AG09309 (cell line): ENCODE measurements around the gene UBXN6.

Source experiments
- DNase-seq: peaks from one replicate; pipeline ENCODE4 v3.0.0-alpha.2; 2010; ENCODE audit warnings: low read depth
- H3K4me3 ChIP-seq: 2 replicates; pipeline ENCODE4 v1.5.1; 2011; ENCODE audit warnings: mild to moderate bottlenecking, low read depth, low read length, moderate library complexity; ENCODE audit not compliant: control insufficient read depth
- TF ChIP-seq, protein P1 (sequence below): IDR thresholded peaks from 2 replicates; pipeline ENCODE4 v1.5.1; 2011; ENCODE audit warnings: mild to moderate bottlenecking, low read depth, low read length, inconsistent platforms; ENCODE audit not compliant: insufficient read depth, control insufficient read depth; ENCODE audit errors: missing control alignments

Gene UBXN6

DNA sequence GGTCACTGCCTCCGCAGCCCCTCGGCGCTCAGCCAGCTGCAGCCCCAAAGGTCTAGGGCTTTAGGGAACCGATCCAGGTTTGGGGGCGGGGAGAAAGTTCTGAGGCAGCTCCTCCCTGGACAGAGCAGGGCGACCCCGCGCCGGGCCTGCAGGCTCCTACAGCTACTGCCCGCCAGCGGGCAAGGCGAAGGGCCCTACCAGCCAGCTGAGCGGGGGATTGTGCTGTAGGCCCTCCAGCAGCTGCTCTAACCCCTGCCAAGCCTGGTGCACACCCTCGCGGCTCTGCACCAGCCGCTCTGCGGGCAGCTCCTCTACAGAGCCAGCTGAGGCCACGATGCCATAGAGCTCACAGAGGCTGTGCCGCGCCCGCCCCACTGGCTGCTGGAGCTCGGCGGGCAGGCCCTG, 46.7 kb upstream of the UBXN6 start:
- no peak for DNase-seq
- no peak overlapping the region for H3K4me3 ChIP-seq
- TF ChIP-seq, protein P1, sequence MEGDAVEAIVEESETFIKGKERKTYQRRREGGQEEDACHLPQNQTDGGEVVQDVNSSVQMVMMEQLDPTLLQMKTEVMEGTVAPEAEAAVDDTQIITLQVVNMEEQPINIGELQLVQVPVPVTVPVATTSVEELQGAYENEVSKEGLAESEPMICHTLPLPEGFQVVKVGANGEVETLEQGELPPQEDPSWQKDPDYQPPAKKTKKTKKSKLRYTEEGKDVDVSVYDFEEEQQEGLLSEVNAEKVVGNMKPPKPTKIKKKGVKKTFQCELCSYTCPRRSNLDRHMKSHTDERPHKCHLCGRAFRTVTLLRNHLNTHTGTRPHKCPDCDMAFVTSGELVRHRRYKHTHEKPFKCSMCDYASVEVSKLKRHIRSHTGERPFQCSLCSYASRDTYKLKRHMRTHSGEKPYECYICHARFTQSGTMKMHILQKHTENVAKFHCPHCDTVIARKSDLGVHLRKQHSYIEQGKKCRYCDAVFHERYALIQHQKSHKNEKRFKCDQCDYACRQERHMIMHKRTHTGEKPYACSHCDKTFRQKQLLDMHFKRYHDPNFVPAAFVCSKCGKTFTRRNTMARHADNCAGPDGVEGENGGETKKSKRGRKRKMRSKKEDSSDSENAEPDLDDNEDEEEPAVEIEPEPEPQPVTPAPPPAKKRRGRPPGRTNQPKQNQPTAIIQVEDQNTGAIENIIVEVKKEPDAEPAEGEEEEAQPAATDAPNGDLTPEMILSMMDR: no peak

GRCh38 chr19:4503825-4504170, 46.2 kb upstream of the UBXN6 start:
- DNase-seq: no peak
- no peak overlapping the region for H3K4me3 ChIP-seq
- TF ChIP-seq, protein P1: no peak

GRCh38 chr19:4503132-4503824, 45.7 kb upstream of the UBXN6 start:
- no peak for DNase-seq
- H3K4me3 ChIP-seq: no peak overlapping the region
- TF ChIP-seq, protein P1: no peak

DNA sequence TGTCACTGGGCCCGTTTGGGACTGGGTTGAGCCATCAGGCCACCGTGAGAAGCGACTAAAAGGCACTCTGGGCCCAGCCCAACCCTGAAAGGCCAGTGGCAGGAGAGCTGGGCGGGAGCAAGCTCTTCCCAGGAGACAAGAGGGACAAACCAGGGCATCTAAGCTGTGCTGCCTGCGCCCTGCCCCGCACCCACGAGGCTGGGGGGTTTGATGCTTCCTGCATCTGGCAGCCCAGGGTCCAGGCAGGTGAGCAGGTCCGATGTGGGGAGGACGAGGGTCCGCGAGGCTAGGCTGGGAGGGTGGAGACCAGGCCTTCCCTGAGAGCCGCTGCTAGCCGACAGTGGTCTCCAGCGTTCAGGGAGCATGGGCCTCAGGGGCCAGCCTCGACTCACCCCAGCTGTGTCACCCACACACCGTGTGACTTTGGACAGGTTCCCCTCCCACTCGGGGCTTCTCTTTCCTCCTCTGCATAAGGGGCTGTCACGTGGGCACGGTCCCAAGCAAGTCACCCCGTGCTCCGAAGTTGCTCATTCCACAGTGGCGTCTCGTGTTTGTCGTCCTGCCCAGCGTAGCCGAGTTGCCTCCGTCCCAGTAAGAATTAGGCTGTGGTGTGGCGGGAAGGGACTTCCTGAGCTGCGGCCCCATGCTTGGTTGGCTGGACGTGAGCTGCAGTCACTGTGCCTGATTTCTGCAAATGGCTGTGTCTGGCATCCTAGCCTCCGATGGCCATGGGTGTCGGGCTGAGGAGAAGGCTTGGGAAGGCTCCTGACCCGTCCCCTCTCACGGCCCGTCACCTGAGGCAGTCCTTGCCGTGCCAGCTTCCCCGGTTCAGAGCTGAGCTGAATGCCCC, 44.9 kb upstream of the UBXN6 start:
- H3K4me3 ChIP-seq: no peak overlapping the region
- DNase-seq: no peak
- TF ChIP-seq, protein P1: no peak

DNA sequence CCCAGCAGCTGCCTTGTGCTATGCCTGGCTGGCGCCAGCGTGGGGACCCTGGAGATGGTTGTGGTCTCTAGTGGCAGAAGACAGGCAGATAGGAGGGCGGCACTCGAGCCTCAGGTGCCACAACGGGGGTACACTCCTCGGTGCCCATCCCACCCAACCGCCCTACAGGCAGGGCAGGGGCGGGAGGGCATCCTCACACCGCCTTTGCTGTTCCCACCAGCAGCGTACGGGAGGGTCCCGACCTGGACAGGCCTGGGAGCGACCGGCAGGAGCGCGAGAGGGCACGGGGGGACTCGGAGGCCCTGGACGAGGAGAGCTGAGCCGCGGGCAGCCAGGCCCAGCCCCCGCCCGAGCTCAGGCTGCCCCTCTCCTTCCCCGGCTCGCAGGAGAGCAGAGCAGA, 44.1 kb upstream of the UBXN6 start:
- TF ChIP-seq, protein P1: no peak
- DNase-seq: no peak
- H3K4me3 ChIP-seq: no peak overlapping the region

GRCh38 chr19:4500841-4501591, 43.4 kb upstream of the UBXN6 start:
- TF ChIP-seq, protein P1: no peak

More at GRCh38 chr19:4500841-4501591, 43.4 kb upstream of the UBXN6 start:
- no peak for DNase-seq
- no peak overlapping the region for H3K4me3 ChIP-seq
